GM18907 (cell line): ENCODE measurements around the gene PIN1.

Source experiments
- ATAC-seq: cut with Tn5 transposase; IDR thresholded peaks from one replicate; pipeline ENCODE4 v1.9.1; 2021; ENCODE audit warnings: mild to moderate bottlenecking, moderate library complexity; ENCODE audit not compliant: unreplicated experiment

Gene PIN1

DNA sequence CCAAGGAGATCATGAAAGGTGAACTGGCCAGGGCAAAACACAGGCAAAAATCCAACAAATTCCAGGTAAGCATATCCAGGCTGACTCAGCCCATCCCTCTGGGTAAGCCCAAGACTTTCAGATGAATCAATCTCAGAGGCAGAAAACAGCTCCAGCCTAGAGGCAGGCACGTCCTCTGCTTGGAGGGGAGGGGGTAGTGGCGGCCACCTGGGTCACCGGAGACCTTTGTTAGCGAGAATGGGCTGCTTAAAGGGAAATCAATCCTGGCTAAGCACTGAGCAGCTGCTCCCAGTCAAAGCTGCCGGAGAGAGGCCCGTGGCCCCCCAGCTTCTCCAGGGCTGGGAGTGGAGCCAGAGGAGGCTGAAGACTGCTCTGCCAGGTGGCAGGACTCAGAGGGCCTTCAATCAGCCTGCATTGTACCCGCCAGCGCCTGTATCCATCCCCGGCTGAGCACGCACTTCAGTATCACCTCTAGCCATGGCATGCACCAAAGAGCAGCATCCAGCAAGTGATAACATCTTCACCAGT lies 48.2 kb downstream of the PIN1 start:
- ATAC-seq: no peak

DNA sequence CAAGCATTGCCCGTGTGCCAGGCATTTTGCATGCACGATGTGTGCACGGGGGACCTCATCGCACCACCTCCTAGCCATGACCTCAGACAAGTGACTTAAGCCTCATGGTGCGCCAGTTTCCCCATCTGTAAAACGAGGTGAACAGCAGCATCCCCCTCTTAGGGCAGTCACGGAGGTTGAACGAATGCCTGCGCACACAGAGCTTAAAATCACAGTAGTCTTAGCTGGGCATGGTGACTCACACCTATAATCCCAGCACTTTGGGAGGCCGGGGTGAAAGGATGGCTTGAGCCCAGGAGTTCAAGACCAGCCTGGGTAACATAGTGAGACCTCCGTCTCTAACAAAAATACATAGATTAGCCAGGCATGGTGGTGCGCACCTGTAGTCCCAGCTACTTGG lies 48.6 kb downstream of the PIN1 start:
- ATAC-seq: no peak

DNA sequence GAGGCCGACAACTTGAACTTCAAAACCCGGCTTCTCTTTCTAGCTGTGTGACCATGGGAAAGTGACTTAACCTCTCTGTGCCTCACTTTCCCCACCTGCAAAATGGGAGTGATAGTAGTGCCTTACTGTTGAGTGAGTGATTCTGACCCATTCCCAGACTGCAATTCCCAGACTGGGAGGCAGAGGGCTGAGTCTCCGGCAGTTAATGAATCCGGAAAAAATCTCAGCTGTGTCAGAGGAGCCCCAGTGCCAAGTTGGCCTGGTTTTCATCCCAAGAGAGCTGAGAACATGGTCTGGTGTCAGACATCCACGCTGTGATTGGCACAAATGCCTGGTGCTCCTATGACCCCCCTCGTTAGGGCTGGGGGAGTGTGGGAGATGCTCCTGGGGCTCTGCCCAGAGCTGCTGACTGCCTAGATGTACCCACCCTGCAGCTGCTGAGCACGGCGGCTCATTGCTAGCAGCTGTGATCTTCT lies 50.0 kb downstream of the PIN1 start:
- no peak for ATAC-seq

DNA sequence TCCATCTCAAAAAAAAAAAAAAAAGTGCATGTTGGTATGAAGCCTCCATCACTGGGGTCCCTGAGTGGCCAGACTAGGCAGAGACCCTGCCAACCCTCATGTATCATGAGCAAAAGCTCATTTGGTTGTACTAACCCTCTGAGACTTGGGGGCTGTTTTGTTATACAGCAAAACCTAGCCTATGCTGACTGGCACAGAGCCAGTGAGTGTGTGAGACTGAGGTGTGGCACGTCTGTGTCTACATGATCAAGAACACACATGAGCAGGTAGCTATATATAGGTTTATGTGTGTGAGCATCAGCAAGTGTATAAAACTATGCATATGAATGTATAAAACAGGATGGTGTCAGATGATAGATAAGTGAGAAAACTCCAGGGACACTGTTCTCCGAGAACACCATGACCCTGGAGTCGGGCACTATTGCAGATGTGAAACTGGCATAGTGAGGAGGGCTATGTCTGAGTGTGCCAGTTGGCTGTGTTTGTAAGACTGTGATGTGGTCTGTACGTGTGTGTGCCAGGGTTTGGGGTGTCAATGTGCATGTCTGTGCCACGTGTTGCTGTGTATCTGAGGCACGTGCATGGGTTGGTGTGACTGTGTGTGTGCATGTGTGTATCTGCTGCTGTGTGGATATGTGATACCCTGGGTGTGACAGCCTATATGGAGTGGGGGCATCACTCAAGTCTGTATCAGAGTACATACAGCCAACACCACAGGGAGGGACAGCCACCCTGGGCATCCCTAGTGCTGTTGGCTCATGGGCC lies 56.7 kb downstream of the PIN1 start:
- no peak for ATAC-seq
